WERI-Rb-1 (cell line): ENCODE results near the gene PRSS23.

Experiments used
- DNase-seq: peaks from one replicate; pipeline ENCODE4 v3.0.0-alpha.2; 2020
- H3K27ac ChIP-seq: fragments of 250-450 bp; sonication (Bioruptor Pico); 2 replicates; pipeline ENCODE4 v1.5.1; 2020; ENCODE audit warnings: mild to moderate bottlenecking, moderate library complexity
- H3K27me3 ChIP-seq: fragments of 250-450 bp; sonication (Bioruptor Pico); 2 replicates; pipeline ENCODE4 v1.5.1; 2021; ENCODE audit warnings: mild to moderate bottlenecking, low read depth, moderate library complexity; ENCODE audit not compliant: insufficient read depth, severe bottlenecking
- H3K36me3 ChIP-seq: fragments of 250-450 bp; sonication (Bioruptor Pico); 2 replicates; pipeline ENCODE4 v1.5.1; 2020; ENCODE audit warnings: mild to moderate bottlenecking, moderate library complexity
- H3K4me3 ChIP-seq: 2 replicates; pipeline ENCODE4 v1.5.1; 2011; ENCODE audit warnings: low read depth, mild to moderate bottlenecking, control low read depth, low read length
- H3K9me3 ChIP-seq: fragments of 250-450 bp; sonication (Bioruptor Pico); 2 replicates; pipeline ENCODE4 v1.5.1; 2021; ENCODE audit warnings: mild to moderate bottlenecking, moderate library complexity; ENCODE audit not compliant: severe bottlenecking
- CTCF ChIP-seq: IDR thresholded peaks from 2 replicates; pipeline ENCODE4 v1.5.1; 2011; ENCODE audit warnings: low read depth, mild to moderate bottlenecking, control low read depth, inconsistent platforms, low read length

Gene PRSS23

DNA sequence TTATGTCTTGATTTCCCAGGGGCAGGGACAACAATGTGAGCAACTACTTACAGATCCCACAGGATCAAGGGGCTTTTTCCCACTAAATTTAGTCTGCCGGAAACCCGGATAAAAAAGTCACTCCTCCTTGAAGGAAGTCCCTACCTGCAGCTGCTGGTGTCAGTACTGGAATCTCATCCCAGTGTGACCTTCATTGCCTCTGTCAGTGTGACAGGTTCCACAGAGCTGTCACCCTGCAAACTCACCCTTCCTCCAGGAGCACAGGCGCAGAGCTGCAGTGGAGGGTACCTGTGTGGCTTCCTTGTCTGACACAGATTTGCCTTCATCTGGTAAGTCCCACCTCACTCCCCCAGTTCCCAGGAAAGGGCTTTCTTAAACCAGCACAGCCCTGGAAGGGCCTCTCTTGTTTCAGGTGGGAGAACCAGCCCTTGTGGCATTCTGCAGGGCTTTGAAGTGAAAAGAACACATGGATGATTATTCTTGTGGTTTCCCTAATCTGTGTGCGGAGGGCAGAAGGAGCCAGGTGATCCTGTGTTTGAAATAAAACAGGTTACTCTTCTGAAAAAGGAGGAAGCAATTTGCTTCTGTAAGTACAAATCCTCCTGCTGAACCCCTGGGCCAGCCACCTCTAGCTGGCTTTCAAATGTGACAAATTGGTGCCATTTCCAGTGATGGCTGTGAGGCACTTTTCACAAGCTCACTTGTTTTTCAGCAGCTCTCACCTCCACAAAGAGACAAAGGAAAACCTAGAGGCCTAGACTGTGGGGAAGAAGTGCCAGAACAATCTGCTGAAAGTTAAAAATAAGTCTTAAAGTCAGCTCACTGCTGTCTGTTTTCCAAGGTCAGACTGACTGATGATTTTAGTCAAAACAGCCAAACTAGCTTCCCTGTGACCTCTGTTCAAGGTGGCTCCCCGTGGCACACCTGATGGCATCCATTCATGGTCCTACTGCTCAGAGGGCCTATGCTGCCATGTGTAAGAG is 9.2 kb upstream of the PRSS23 start:
- DNase-seq = no peak
- Histone ChIP-seq H3K27me3 (no peaks in the 10 kb centered on the region), H3K9me3 (no peaks in the 10 kb centered on the region), H3K27ac (no peak overlapping the region), H3K4me3 (no peak overlapping the region), H3K36me3 (no peaks in the 10 kb centered on the region)
- TF ChIP-seq CTCF = no peak

DNA sequence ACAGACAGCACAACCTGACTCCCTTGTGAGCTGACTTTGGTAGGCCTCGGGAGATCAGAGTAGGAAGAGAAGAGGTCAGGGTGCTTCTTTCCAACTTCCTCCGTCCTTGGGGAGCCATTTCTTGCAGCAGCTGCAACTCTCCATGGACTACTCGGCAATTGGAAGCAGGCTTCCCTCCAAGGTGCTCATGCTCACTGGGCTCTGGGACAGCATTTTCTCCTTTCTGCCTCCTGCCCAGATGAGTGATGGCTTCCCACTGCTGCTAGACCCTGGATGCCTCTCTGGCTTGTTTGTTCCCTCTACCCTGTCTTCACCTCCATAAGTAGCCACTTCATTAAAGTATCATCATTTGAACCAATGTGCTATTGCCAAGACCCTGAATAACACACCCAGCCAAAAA is 8.2 kb upstream of the PRSS23 start:
- no peak overlapping the region for H3K4me3 ChIP-seq
- no peaks in the 10 kb centered on the region for H3K9me3 ChIP-seq
- H3K27me3 ChIP-seq = no peaks in the 10 kb centered on the region
- no peak overlapping the region for H3K27ac ChIP-seq
- no peaks in the 10 kb centered on the region for H3K36me3 ChIP-seq
- TF ChIP-seq CTCF = no peak
- DNase-seq = no peak

- no peak for DNase-seq
- Histone ChIP-seq H3K9me3 (no peaks in the 10 kb centered on the region), H3K27me3 (no peaks in the 10 kb centered on the region), H3K4me3 (no peak overlapping the region), H3K27ac (no peak overlapping the region), H3K36me3 (no peaks in the 10 kb centered on the region)
- TF ChIP-seq CTCF = no peak
These were observed 7.0 kb upstream of the PRSS23 start for GRCh38 chr11:86793307-86793706.

GRCh38 chr11:86795511-86795910 is 4.8 kb upstream of the PRSS23 start:
- H3K27ac ChIP-seq = no peak overlapping the region
- no peak overlapping the region for H3K4me3 ChIP-seq
- DNase-seq = no peak
- H3K36me3 ChIP-seq = no peaks in the 10 kb centered on the region
- H3K27me3 ChIP-seq = no peaks in the 10 kb centered on the region
- H3K9me3 ChIP-seq = no peaks in the 10 kb centered on the region
- no peak for TF ChIP-seq CTCF

- H3K4me3 ChIP-seq = no peak overlapping the region
- no peak for DNase-seq
- H3K27ac ChIP-seq = no peak overlapping the region
- TF ChIP-seq CTCF = no peak
- no peaks in the 10 kb centered on the region for H3K9me3 ChIP-seq
- H3K36me3 ChIP-seq = no peaks in the 10 kb centered on the region
- no peaks in the 10 kb centered on the region for H3K27me3 ChIP-seq
These were observed 4.4 kb upstream of the PRSS23 start for GRCh38 chr11:86795949-86796348.
